ENCODE measurements around the gene PRDM2.

PRDM2 gene

GRCh38 chr1:13817906-13818305 lies 117.9 kb downstream of the PRDM2 start:
- H3K4me1 ChIP-seq (ENCODE audit: control insufficient read depth, insufficient read depth, low read length) = no peaks in the 10 kb centered on the region
- no peak overlapping the region for H3K4me3 ChIP-seq (ENCODE audit: low read depth, low read length)
- no peak overlapping the region for H3K27ac ChIP-seq (ENCODE audit: low read depth, low read length)
- H3K9me3 ChIP-seq (ENCODE audit: control insufficient read depth, insufficient read depth, low read depth, low read length) = no peaks in the 10 kb centered on the region
- no peak overlapping the region for H3K9ac ChIP-seq (ENCODE audit: low read length)
- no peaks in the 10 kb centered on the region for H3K27me3 ChIP-seq (ENCODE audit: control insufficient read depth, insufficient read depth, low read length)
- no peaks in the 10 kb centered on the region for H3K36me3 ChIP-seq (ENCODE audit: control insufficient read depth, insufficient read depth, low read length)

GRCh38 chr1:13818926-13819325 lies 118.9 kb downstream of the PRDM2 start:
- Histone ChIP-seq H3K9ac (ENCODE audit: low read length) (no peak overlapping the region), H3K36me3 (ENCODE audit: control insufficient read depth, insufficient read depth, low read length) (no peaks in the 10 kb centered on the region), H3K4me1 (ENCODE audit: control insufficient read depth, insufficient read depth, low read length) (no peaks in the 10 kb centered on the region), H3K4me3 (ENCODE audit: low read depth, low read length) (no peak overlapping the region), H3K27ac (ENCODE audit: low read depth, low read length) (no peak overlapping the region), H3K27me3 (ENCODE audit: control insufficient read depth, insufficient read depth, low read length) (no peaks in the 10 kb centered on the region; the same call in 1 of the 2 replicates), H3K9me3 (ENCODE audit: control insufficient read depth, insufficient read depth, low read depth, low read length) (no peaks in the 10 kb centered on the region)

GRCh38 chr1:13819642-13820041 lies 119.7 kb downstream of the PRDM2 start:
- H3K36me3 ChIP-seq (ENCODE audit: control insufficient read depth, insufficient read depth, low read length) = no peaks in the 10 kb centered on the region
- H3K27me3 ChIP-seq (ENCODE audit: control insufficient read depth, insufficient read depth, low read length) = no peaks in the 10 kb centered on the region; the same call in 1 of the 2 replicates
- no peak overlapping the region for H3K27ac ChIP-seq (ENCODE audit: low read depth, low read length)
- no peak overlapping the region for H3K9ac ChIP-seq (ENCODE audit: low read length)
- H3K4me1 ChIP-seq (ENCODE audit: control insufficient read depth, insufficient read depth, low read length) = no peaks in the 10 kb centered on the region
- H3K9me3 ChIP-seq (ENCODE audit: control insufficient read depth, insufficient read depth, low read depth, low read length) = no peaks in the 10 kb centered on the region
- H3K4me3 ChIP-seq (ENCODE audit: low read depth, low read length) = no peak overlapping the region

GRCh38 chr1:13820055-13820454 lies 120.1 kb downstream of the PRDM2 start:
- Histone ChIP-seq H3K4me1 (ENCODE audit: control insufficient read depth, insufficient read depth, low read length) (no peaks in the 10 kb centered on the region), H3K27me3 (ENCODE audit: control insufficient read depth, insufficient read depth, low read length) (no peaks in the 10 kb centered on the region; the same call in 1 of the 2 replicates), H3K9ac (ENCODE audit: low read length) (no peak overlapping the region), H3K27ac (ENCODE audit: low read depth, low read length) (no peak overlapping the region), H3K36me3 (ENCODE audit: control insufficient read depth, insufficient read depth, low read length) (no peaks in the 10 kb centered on the region), H3K9me3 (ENCODE audit: control insufficient read depth, insufficient read depth, low read depth, low read length) (no peaks in the 10 kb centered on the region), H3K4me3 (ENCODE audit: low read depth, low read length) (no peak overlapping the region)

- H3K9ac ChIP-seq (ENCODE audit: low read length) = no peak overlapping the region
- no peak overlapping the region for H3K27ac ChIP-seq (ENCODE audit: low read depth, low read length)
- no peaks in the 10 kb centered on the region for H3K9me3 ChIP-seq (ENCODE audit: control insufficient read depth, insufficient read depth, low read depth, low read length)
- H3K4me1 ChIP-seq (ENCODE audit: control insufficient read depth, insufficient read depth, low read length) = no peaks in the 10 kb centered on the region
- H3K4me3 ChIP-seq (ENCODE audit: low read depth, low read length) = no peak overlapping the region
- H3K27me3 ChIP-seq (ENCODE audit: control insufficient read depth, insufficient read depth, low read length) = no peaks in the 10 kb centered on the region; the same call in 1 of the 2 replicates
- H3K36me3 ChIP-seq (ENCODE audit: control insufficient read depth, insufficient read depth, low read length) = no peaks in the 10 kb centered on the region
These were observed 120.5 kb downstream of the PRDM2 start for GRCh38 chr1:13820456-13820855.

- no peaks in the 10 kb centered on the region for H3K36me3 ChIP-seq (ENCODE audit: control insufficient read depth, insufficient read depth, low read length)
- no peak overlapping the region for H3K9ac ChIP-seq (ENCODE audit: low read length)
- no peaks in the 10 kb centered on the region for H3K4me1 ChIP-seq (ENCODE audit: control insufficient read depth, insufficient read depth, low read length)
- H3K4me3 ChIP-seq (ENCODE audit: low read depth, low read length) = no peak overlapping the region
- peaks cover 21% of the 10 kb centered on the region for H3K27me3 ChIP-seq (ENCODE audit: control insufficient read depth, insufficient read depth, low read length)
- H3K9me3 ChIP-seq (ENCODE audit: control insufficient read depth, insufficient read depth, low read depth, low read length) = no peaks in the 10 kb centered on the region
- H3K27ac ChIP-seq (ENCODE audit: low read depth, low read length) = no peak overlapping the region
These were observed 123.3 kb downstream of the PRDM2 start for GRCh38 chr1:13823126-13823880.

GRCh38 chr1:13823936-13824335 lies 123.9 kb downstream of the PRDM2 start:
- Histone ChIP-seq H3K36me3 (ENCODE audit: control insufficient read depth, insufficient read depth, low read length) (no peaks in the 10 kb centered on the region), H3K4me1 (ENCODE audit: control insufficient read depth, insufficient read depth, low read length) (no peaks in the 10 kb centered on the region), H3K9me3 (ENCODE audit: control insufficient read depth, insufficient read depth, low read depth, low read length) (no peaks in the 10 kb centered on the region), H3K27ac (ENCODE audit: low read depth, low read length) (no peak overlapping the region), H3K4me3 (ENCODE audit: low read depth, low read length) (no peak overlapping the region), H3K9ac (ENCODE audit: low read length) (no peak overlapping the region), H3K27me3 (ENCODE audit: control insufficient read depth, insufficient read depth, low read length) (peaks cover 25% of the 10 kb centered on the region)

- H3K36me3 ChIP-seq (ENCODE audit: control insufficient read depth, insufficient read depth, low read length) = no peaks in the 10 kb centered on the region
- no peaks in the 10 kb centered on the region for H3K4me1 ChIP-seq (ENCODE audit: control insufficient read depth, insufficient read depth, low read length)
- H3K27ac ChIP-seq (ENCODE audit: low read depth, low read length) = no peak overlapping the region
- no peak overlapping the region for H3K4me3 ChIP-seq (ENCODE audit: low read depth, low read length)
- H3K9ac ChIP-seq (ENCODE audit: low read length) = no peak overlapping the region
- peaks cover 29% of the 10 kb centered on the region for H3K27me3 ChIP-seq (ENCODE audit: control insufficient read depth, insufficient read depth, low read length)
- no peaks in the 10 kb centered on the region for H3K9me3 ChIP-seq (ENCODE audit: control insufficient read depth, insufficient read depth, low read depth, low read length)
These were observed 124.6 kb downstream of the PRDM2 start for GRCh38 chr1:13824626-13825025.

- Histone ChIP-seq H3K4me1 (ENCODE audit: control insufficient read depth, insufficient read depth, low read length) (no peaks in the 10 kb centered on the region), H3K9me3 (ENCODE audit: control insufficient read depth, insufficient read depth, low read depth, low read length) (no peaks in the 10 kb centered on the region), H3K27ac (ENCODE audit: low read depth, low read length) (no peak overlapping the region), H3K36me3 (ENCODE audit: control insufficient read depth, insufficient read depth, low read length) (no peaks in the 10 kb centered on the region), H3K9ac (ENCODE audit: low read length) (no peak overlapping the region), H3K4me3 (ENCODE audit: low read depth, low read length) (no peak overlapping the region), H3K27me3 (ENCODE audit: control insufficient read depth, insufficient read depth, low read length) (peaks cover 30% of the 10 kb centered on the region)
These were observed 125.0 kb downstream of the PRDM2 start for GRCh38 chr1:13825033-13825432.

- H3K4me1 ChIP-seq (ENCODE audit: control insufficient read depth, insufficient read depth, low read length) = no peaks in the 10 kb centered on the region
- no peaks in the 10 kb centered on the region for H3K36me3 ChIP-seq (ENCODE audit: control insufficient read depth, insufficient read depth, low read length)
- H3K9me3 ChIP-seq (ENCODE audit: control insufficient read depth, insufficient read depth, low read depth, low read length) = no peaks in the 10 kb centered on the region
- H3K4me3 ChIP-seq (ENCODE audit: low read depth, low read length) = no peak overlapping the region
- peaks cover 30% of the 10 kb centered on the region for H3K27me3 ChIP-seq (ENCODE audit: control insufficient read depth, insufficient read depth, low read length)
- no peak overlapping the region for H3K9ac ChIP-seq (ENCODE audit: low read length)
- no peak overlapping the region for H3K27ac ChIP-seq (ENCODE audit: low read depth, low read length)
These were observed 126.0 kb downstream of the PRDM2 start for GRCh38 chr1:13826009-13826408.

GRCh38 chr1:13826591-13826990 lies 126.6 kb downstream of the PRDM2 start:
- Histone ChIP-seq H3K9ac (ENCODE audit: low read length) (no peak overlapping the region), H3K36me3 (ENCODE audit: control insufficient read depth, insufficient read depth, low read length) (no peaks in the 10 kb centered on the region), H3K4me1 (ENCODE audit: control insufficient read depth, insufficient read depth, low read length) (no peaks in the 10 kb centered on the region), H3K4me3 (ENCODE audit: low read depth, low read length) (no peak overlapping the region), H3K27me3 (ENCODE audit: control insufficient read depth, insufficient read depth, low read length) (peaks cover 30% of the 10 kb centered on the region), H3K9me3 (ENCODE audit: control insufficient read depth, insufficient read depth, low read depth, low read length) (no peaks in the 10 kb centered on the region), H3K27ac (ENCODE audit: low read depth, low read length) (no peak overlapping the region)

Measured in HUES6 (cell line).